GM18858 (cell line): ENCODE data around the gene AP3S2.
"Not testable (repeated sequence)": the region's sequence is repeated elsewhere in the genome, so short reads cannot be mapped to it uniquely, and the experiment has no call there.

ENCODE experiments used
- ATAC-seq: cut with Tn5 transposase; IDR thresholded peaks from one replicate; pipeline ENCODE4 v1.9.1; 2021; ENCODE audit not compliant: unreplicated experiment

Gene AP3S2

DNA sequence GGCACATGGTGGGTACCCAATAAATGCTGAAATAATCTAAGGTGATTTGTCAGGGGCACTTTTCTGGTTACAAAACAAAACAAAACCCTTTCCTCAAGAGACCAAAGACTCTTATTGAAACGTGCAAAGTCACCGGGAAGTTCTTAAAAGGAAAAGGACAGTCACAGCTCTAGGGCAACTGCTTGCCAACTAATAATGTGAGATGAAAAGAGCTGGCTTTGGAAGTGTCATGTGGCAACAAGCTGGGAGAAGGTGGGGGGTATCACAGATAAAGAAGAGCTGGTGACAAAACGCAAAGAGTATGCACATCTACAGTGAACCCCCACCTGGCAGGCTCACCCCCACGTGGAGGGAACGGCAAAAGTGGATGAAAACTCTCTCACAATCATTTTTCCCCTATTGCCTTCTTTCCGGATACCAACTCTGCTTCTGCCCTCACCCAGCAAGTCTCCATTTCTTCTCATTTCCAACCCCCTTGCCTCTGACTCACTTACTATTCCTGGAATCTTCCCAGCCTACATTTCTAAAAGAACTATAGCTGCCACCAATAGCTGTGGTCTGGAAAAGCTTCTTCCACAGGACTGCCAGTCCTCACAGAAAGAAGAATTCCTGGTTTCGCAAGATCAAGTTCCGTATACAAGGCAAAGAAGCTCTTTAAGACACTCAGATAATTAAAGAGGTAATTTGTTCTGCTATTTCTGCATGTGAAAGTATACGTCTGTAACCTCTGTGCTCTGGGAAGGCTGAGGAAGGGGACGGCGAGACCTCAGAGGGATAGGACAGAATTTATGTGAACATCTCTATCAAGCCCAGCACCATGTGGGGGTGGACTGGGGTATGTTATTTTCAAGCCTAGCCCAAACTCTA lies 57.3 kb downstream of the AP3S2 start:
- ATAC-seq = no peak

DNA sequence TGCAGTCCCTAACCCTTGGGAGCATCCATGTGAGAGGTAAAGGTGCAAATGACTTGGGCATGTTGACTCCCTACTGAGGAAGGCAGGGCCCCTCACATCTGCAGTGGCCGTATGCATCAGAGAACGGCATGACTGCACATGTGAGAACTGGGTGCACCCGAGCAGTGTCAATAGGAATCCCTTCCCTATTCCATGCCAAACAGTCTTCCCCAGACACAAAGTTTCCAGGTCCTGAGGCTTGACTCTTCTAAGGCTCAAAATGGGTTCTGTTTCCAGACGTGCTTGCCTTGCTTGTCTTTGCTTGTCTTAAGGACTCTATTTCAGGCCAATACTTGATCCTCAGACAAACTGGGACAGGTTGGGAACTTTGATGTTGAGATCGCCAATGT lies 58.6 kb downstream of the AP3S2 start:
- ATAC-seq = no peak

DNA sequence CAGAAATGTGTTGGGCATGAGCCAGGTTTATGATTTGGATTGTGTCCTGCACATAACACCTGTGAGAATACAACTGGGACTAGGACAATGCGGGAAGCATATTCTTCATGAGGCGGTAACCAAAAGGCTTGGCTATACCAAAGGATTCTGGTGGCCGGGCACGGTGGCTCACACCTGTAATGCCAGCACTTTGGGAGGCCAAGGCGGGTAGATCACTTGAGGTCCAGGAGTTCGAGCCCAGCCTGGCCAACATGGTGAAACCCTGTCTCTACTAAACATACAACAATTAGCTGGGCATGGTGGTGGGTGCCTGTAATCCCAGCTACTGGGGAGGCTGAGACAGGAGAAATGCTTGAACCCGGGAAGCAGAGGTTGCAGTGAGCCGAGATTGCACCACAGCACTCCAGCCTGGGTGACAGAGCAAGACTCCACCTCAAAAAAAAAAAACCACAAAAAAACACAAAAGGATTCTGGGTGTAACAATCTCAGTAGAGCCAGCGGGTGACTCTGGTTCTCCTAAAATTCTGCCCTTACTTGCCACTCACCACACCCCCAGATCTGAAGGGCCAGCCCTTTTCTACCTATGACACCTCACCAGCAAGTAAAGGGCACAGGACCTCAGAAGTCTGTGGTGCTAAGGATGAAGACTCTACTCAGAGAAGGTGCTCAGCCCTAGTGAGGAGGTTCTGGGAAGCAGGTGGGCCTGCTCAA lies 59.2 kb downstream of the AP3S2 start:
- not testable (repeated sequence) for ATAC-seq

DNA sequence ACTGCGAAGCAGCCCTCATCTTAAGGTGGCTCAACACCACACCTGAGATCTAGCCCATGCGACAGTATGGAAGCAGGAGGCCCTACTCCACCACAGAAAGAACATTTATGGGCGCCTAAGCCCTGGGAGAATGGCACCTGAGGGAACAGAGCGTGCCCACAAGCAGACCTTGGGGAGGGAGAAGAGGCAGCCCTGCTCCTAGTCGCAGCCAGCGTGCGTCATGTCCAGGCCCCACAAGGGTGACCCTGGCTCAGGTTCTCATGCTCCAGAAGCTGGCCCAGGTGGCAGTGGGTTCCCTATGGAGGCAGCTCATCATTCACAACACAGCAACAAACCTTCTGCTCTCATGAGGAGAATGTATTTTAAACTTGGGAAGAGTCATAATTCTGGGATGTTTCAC lies 59.8 kb downstream of the AP3S2 start:
- no peak for ATAC-seq

DNA sequence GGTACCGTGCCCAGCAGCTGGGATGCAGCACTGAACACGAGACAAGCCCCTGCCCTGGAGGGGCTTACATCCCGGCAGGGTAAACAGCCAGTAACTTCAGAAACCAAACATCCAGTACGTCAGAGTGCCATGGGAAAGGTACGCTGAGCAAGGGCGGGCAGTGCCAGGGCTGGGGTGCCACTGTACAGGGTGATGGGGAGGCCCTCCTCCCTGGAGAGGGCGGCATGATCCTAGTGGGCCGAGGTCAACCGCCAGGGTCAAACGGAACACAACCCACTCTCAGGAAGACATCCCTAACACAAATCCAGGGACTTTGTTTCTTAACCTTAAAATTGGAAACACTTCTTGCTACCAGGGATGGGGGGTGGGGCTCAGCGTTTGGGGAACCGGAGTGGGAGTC lies 63.2 kb downstream of the AP3S2 start:
- ATAC-seq = no peak

DNA sequence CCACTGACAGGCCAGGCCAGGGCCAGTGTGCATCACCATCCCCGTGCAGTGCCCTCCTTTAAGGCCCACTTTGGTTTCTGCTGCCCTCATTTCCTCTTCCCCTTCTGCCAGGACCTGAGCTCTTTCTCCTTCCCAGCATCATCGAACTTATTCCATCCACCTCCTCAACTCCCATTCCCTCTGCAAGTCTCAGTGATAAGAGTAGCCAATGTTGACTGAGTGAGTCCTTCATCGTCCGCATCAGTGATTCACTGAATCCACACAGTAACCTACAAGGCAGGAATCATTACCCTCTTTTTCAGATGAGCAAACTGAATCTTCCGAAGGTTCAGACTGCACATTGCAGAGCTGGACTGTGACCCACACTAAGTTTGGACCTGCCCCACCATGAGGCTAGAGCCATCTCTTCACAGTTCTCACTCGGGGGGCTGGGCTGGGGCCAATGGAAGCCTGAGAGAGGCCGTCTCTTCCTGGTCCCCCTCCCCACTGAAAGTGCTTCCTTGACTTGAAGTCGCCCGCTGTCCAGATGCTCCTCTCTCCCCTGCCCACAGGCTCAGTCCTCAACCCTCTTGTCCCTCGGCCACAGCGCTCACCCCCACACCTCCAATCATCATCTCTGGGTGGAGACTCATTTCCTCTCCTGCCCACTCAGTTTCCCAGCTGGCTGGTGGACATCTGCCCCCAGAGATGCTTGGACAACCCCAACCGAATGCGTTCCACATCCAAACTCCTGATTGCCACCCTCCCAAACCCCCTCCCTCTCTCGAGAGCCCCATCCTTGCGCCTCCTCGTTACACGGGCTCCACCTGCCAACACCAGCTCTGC lies 64.0 kb downstream of the AP3S2 start:
- no peak for ATAC-seq

DNA sequence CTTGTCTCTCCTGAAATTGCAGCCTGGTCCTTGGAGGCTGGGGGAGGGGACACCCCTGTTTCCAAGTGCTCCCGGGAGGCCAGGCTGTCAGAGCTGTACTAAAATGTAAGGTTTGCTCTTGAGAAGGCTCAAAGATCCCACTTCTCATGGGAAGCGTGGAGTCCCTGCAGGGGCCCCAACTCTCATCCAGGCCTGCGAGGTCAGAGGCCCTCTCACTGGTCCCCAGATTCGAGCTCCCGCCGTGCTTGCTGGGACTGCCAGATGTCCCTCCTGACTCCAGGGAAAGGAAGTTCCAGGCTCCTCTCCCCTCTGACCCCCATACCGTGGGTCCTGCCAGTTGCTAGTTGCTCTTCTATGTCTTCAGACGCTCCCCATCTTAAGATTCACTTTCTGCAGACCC lies 64.6 kb downstream of the AP3S2 start:
- ATAC-seq = no peak

DNA sequence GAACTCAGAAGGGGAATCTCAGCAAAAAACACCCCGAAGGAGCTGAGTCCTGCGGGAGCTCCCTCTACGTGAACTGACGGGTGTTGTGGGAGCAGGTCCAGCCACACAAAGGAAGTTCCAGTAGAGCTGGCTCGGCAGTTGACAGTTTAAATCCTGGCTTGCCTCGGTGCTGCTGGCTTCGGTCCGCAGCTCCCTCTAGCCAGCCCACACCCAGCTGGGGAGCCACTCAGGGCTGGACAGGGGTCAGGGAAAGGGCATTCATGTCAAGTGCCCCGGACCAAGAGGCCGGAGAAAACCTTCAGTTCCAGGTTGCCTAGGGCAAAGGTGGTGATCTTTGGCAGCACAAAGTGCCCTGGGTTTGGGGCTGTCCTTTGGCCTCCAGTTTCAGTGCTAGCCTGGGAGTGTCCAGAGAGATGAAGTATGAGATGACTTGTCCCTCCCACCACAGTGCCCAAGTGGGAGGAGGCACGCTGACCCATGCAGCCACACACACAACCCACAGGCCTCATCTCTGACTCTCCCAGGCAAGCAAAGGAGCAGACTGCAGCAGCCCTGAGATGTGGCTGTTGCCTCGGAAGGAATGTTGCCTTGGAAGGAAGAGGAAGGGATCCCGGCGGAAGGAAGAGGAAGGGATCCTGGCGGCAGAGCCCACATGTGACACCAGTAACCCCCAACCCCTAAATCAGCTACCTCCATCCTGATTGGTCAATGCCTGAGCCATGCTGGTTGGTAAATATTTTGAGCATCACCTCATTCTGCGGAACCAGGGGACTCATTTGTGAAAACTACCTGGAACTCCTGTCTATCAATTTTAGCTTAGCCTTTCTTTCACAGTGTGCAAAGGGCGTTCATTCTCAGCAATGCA lies 65.3 kb downstream of the AP3S2 start:
- ATAC-seq = no peak

DNA sequence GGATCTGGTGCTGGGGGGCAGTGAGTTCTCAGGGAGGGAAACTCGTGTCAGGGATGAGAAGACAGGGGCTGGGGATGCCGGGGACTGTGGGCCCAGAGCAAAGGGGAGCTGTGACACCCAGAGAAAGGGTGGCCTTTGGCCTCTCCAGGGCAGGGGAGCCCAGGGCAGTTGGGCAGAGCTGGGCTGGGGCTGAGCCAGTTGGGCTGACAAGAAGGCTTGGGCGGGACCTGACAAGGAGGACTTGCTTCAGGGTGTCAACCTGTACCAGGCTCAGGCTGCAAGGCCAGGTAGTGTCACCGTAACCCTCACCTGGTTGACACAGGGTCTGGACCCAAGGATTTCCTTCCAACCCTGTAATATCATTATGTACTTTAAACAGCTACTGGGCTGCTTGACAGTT lies 66.0 kb downstream of the AP3S2 start:
- no peak for ATAC-seq

DNA sequence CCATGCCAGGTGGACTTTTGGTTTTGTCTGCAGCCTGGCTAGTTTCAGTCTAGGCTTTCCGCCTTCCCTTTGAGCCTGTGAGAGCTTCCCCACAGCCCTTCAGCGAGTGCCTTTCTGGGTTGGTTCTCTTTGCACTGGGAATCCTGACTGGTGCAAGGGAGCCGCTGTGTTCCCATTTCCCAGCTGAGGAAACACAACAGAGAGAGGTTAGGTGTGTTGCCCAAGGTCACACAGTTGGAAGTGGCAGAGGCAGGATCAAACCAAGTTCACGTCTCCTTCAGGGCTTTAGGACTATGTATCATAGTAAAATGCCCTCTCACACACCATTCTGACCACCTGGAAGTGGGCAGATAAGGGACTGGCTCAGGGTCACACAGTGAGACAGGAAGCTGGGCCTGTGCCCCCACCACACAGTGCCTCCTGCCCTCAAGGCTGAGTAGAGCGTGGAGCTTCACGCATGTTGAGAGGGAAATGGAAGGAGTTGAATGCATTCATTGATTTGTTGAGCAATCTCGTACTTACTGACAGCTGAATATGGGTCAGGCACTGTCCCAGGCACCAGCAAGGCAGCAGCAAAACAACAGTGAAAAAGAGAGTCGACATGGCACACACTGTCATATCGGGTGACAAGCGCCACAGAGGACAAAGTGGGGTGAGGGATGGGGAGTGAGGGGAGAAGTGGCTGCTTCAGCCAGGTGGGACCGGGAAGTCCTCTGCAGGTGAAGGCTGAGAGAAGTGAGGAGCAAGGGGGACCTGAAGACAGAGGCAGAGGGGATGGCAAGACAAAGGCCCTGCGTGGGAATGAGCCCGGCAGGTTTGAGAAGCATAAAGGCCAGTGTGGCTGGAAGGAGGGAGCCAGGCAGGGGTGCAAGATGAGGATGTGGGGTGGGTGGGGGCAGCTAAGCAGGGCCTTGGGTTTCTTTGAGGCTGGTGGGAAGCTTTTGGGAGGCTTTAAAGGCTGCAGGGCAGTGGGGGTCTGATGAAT lies 66.8 kb downstream of the AP3S2 start:
- no peak for ATAC-seq

DNA sequence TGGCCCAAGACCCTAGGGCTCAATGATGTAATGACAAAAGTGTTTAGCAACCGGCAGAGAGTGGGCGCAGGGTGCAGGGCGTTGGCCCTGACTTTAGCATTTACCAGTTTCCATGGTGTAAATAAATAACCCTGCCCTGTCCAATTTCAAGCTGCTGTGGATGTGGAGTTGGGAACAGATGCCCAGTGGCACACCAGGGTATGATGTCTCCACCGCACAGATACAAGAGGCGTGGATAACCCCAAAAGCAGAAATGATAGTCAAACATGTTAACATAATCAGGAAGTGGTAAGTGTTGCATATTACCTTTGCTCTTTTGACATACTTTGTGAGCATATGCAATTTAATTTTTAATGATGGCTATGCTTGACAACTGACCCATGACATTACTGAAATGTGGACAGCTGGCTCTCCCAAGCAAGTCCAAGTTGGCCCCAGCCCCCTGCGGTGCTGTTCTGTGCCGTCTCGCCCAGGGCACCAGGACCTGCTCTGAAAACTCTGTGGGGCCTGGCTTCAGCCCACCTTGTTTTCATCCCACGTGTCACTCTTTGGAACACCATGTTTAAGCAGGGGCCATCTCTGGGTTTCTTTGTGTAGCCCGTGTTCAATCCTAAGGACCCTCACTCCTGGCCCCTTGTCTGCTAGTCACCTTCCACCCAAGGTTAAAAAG lies 68.4 kb downstream of the AP3S2 start:
- no peak for ATAC-seq

DNA sequence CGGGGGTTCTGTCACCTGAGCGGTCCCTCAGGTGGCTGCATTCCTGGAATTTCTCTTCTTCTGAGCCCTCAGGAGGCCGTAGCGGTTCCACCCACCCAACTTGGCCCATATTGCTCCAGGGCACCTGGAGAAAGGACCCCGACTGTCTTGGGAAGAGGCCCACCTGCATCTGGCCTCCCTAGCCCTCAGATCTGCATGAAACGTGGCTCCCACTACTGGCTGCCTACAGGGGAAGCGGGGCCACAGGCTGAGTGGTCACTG lies 69.3 kb downstream of the AP3S2 start:
- no peak for ATAC-seq

DNA sequence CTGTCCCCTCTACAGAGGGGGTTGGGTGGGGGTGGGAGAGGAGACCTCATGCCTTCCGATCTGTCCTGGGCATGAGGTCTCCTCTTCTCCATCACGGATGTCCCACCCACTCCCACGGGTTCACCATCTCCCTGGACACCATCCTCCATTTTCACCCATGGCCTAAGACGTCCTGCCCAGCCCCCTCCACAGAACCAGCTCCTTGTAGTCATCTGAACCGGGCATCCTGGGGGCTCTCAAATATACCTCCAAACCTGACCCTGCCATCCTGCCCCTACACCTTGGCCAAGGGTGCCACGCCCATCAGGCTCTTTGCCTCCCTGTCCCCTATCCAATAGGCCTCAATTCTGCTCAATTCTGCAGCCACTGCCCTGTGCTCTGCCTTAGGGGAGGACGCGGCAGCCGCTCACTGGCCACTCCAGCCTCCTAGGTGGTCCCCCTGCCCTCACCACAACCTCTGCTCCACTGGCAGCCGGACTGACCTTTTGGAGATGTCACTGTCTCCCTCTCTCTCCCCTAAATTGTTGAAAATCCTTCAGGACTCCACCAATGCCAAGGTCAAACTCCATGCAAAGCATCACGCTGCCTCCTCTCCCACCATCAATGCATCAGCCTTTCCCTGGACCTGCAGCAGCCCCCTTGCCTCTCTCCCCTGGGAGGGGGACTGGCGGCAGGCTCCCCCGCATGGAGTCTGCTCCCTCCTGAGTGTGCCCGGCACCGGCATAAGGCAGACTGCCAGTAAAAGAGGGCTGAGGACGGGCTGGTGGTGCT lies 69.8 kb downstream of the AP3S2 start:
- no peak for ATAC-seq

DNA sequence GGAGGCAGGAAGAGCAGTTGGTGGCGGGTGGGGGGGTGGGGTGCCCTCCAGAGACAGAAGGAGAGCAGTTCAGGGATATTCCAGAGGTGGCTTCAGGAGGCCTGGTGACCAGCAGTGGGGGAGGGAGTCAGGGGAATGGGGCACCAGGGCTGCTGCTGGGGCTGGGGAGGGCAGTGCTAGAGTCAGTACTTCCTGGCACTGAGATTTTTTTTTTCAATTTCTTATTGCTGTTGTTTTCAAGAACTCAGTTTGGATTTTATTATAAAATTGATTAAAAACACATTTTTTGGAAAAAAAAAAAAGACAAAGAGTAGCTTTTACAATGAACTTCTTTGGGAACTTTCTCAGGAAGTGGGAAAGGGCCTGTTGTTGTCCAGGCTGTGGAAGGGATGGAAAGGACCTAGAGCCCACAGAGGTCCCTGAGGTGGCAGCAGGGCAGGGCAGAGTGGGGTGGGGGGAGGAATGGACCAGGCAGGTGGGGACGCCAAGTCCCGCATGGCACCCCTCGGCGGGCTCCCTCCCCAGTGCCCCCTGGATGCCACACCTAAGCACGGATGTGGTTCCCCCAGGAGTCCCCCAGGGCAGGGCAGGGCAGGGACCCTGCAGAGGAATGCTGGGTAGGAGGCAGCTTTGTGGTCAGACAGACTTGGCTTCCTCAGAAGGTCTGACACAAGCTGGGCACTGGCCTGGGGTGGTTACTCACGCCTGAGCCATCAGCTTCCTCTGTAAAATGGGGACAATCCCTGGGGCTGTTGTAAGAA lies 70.7 kb downstream of the AP3S2 start:
- no peak for ATAC-seq

DNA sequence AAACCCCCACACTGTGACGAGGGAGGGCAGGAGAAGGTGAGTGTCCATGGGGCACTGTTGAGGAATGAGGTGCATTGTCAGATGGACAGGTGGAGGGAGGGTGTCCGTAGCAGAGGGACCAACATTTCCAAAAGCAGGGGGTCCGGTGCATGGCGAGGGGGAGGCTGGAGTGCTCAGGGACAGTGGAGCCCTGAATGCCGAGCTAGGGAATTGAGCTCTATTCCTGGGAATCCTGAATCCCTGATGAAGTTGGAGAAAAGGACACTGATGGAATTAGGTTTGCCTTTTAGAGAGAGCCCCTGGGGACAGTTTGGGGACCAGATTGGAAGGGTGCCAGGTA lies 71.2 kb downstream of the AP3S2 start:
- no peak for ATAC-seq

DNA sequence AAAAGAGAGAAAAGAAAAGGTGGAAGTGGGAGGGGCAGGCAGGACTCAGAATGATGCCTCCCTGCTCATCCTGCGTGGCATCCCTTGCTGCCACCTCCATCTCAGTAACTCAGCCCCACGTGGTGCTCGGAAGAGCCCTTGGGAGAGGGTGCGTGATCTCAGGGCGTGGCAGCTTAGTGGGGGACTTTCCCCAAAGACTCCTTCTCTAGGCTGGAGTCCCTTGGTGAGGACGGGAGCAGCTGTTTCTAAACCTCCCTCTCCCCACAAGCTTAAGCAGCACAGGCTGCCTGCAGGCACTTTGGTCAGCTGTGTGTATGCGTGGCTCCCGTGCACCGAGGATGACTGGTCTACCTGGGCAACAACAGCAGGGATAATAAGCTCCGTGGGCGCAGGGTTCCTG lies 71.8 kb downstream of the AP3S2 start:
- ATAC-seq = no peak

DNA sequence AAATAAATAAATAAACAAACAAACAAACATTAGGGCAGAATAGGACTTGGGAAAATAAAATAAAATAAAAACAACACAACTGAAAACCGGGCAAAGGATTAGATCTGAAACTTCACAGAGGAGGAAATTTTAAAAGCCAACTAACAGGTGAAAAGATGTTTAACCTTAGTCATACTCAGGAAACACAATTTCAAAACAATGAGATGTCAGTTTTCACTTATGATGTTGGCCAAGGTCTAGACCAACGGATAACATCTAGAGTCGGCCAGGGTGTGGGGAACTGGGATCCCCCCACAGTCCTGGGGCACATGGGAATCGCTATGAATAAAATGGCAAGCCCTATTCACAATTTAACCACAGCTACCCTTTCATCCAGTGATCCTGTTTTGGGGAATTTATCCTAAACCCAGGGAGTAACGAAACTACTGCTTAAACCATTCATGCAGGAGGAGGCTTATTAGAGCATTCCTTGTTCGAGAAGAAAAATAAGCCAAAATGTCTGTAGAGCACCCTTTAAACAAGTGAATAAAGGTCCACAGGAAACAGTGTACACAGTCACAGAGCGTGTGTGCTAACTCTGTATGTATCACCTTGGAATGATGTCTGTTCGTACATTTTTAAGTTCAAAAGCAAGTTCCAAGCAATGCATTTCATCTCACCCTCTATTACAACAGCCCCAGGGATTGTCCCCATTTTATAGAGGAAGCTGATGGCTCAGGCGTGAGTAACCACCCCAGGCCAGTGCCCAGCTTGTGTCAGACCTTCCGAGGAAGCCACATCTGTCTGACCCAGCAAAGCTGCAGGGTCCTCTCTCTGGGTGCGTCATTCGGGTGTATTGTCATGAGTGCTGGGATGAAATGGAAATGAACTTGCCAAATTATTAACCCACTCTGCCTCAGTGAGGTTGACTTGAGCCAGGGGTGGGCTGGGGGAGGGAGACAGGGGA lies 72.9 kb downstream of the AP3S2 start:
- ATAC-seq = no peak
